ENCODE results near the gene CHCHD2. TPM values are rescaled to one million over a fixed set of nuclear protein-coding genes. Genes with fewer than 3 reads are reported as not detected.

The CHCHD2 gene
- total and polyA plus RNA-seq, 9 of the 15 experiments (the other 6 are each of a cell fraction or from before 2014, with no cell fraction given) = 145 to 1,044 (median 648) TPM

DNA sequence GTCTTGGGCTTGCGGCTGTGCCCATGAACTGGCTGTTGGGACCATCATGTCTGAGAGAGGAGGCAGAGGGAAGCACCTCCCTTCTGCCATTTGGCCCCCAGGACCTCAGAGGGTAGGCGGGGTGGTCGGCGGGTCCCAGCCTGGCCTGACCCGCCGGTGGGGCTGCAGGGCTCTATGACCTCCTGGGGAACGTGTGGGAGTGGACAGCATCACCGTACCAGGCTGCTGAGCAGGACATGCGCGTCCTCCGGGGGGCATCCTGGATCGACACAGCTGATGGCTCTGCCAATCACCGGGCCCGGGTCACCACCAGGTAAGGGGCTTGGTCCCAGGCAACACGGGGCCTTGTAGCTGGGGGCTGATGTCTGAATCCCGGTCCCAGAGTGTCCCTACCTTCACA lies 28.1 kb downstream of the CHCHD2 start:
- no peak overlapping the region for H3K27ac ChIP-seq (ENCODE audit: extremely low read depth, low read depth, low read length)
- no peaks in the 10 kb centered on the region for H3K27me3 ChIP-seq (ENCODE audit: control insufficient read depth in 2 of 2, insufficient read depth in 2 of 2, low read length in 2 of 2)
- no peak overlapping the region for H3K9ac ChIP-seq (ENCODE audit: insufficient read depth in 1 of 2, low read depth in 2 of 2, low read length in 2 of 2)
- ChIA-PET POLR2A (interaction anchor here (0.5 to 1.3 kb wide), 4 partner anchors 13 to 1302 kb away, joined by 3 to 5 read pairs (median 4); no protein-coding TSS in a partner anchor), CTCF (ENCODE audit: low intra/inter-chr PET ratio) (no interaction called here)
- no peak for FAIRE-seq
- in situ Hi-C loops (cut with MboI) = no loop called here
- 94% methylated on average over 9 of the region's 16 CpGs for WGBS (ENCODE audit: insufficient coverage, low coverage, missing lambda C conversion rate)
- DNase-seq (ENCODE audit: extremely low read depth in 1 of 4, low spot score in 3 of 4) = peak in 2 of 4 experiments; percentile 10 to 11
- BruUV-seq (replicated peaks) = no TSS peak
- ATAC-seq = no peak
- no peaks in the 10 kb centered on the region for H4K20me1 ChIP-seq (replicated peaks; ENCODE audit: control insufficient read depth, insufficient read depth, low read length)
- H3K4me3 ChIP-seq = no peak overlapping the region
- intact Hi-C loops (cut with micrococcal nuclease) = no loop called here
- no peak overlapping the region for H2AFZ ChIP-seq (ENCODE audit: low read depth, low read length)
- H3K9me1 ChIP-seq (ENCODE audit: control insufficient read depth, insufficient read depth, low read length) = no peaks in the 10 kb centered on the region
- H3K4me1 ChIP-seq (replicated peaks in 1 of 2; ENCODE audit: control insufficient read depth in 2 of 2, insufficient read depth in 2 of 2, low read length in 2 of 2) = peaks cover 0 to 9% of the 10 kb centered on the region in 2 experiments; a peak in 2 of 5 replicates
- peaks cover 41% of the 10 kb centered on the region; the same call in 1 of the 3 replicates for H3K36me3 ChIP-seq (ENCODE audit: control insufficient read depth, insufficient read depth, low read length)
- no peaks in the 10 kb centered on the region for H3K9me3 ChIP-seq (replicated peaks; ENCODE audit: control insufficient read depth, insufficient read depth, low read depth, low read length)
- H3K79me2 ChIP-seq (ENCODE audit: control insufficient read depth, insufficient read depth, low read length) = no peaks in the 10 kb centered on the region
- H3K4me2 ChIP-seq (ENCODE audit: insufficient read depth, low read length) = no peak overlapping the region
- TF ChIP-seq ID3 (CRISPR knock-in tag; IDR thresholded peaks at IDR 0.05) (no peak), ID3 (tag; IDR thresholded peaks at IDR 0.05) (no peak), RBM22 (IDR thresholded peaks at IDR 0.05; ENCODE audit: low read depth, low read length, poor library complexity, severe bottlenecking) (peak; percentile 45), MXI1 (IDR thresholded peaks at IDR 0.05; ENCODE audit: low read depth, low read length) (no peak), RNF2 (IDR thresholded peaks at IDR 0.05) (no peak), POLR2G (IDR thresholded peaks at IDR 0.05; ENCODE audit: low read depth, low read length) (peak; percentile 68), REST (IDR thresholded peaks at IDR 0.05; ENCODE audit: borderline replicate concordance) (no peak), REST (CRISPR knock-in tag; IDR thresholded peaks at IDR 0.05; ENCODE audit: low read depth) (no peak)

Data from K562 (cell line).